GM18511 (cell line): ENCODE measurements around the gene DHRS1.

Experiments
- ATAC-seq: cut with Tn5 transposase; IDR thresholded peaks from one replicate; pipeline ENCODE4 v1.9.1; 2021; ENCODE audit warnings: mild to moderate bottlenecking, moderate library complexity; ENCODE audit not compliant: unreplicated experiment

The DHRS1 gene

GRCh38 chr14:24299255-24300191, at the start of gene DHRS1, which contains the start of gene NOP9:
TSS of gene DHRS1 (minus strand) at chr14:24299780. CDS start at chr14:24299106, 674 bp downstream.
TSS of gene NOP9 (plus strand) at chr14:24299850. CDS start at chr14:24299955, 105 bp downstream.
- peak; percentile 76 for ATAC-seq

GRCh38 chr14:24348186-24348585, 48.6 kb upstream of the DHRS1 start:
- no peak for ATAC-seq

DNA sequence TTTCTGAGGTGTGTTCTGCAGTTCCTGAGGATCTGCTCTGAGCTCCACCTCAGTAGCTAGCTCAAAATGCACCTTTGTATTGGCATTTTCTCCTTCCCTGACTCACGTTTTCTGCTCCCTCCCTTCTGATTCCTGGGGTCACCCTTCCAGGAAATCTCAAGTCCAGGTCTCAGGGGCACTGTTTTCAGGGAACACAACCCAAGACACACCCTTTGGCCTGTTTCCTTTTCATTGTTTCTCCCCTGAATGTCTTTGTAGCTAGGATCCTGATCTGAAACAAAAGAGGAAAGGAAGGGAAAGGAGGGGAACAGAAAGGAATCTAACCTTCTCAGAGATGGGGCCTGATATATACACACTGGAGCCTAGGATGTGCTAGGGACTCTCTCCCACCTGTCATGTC, 47.6 kb upstream of the DHRS1 start:
- no peak for ATAC-seq

DNA sequence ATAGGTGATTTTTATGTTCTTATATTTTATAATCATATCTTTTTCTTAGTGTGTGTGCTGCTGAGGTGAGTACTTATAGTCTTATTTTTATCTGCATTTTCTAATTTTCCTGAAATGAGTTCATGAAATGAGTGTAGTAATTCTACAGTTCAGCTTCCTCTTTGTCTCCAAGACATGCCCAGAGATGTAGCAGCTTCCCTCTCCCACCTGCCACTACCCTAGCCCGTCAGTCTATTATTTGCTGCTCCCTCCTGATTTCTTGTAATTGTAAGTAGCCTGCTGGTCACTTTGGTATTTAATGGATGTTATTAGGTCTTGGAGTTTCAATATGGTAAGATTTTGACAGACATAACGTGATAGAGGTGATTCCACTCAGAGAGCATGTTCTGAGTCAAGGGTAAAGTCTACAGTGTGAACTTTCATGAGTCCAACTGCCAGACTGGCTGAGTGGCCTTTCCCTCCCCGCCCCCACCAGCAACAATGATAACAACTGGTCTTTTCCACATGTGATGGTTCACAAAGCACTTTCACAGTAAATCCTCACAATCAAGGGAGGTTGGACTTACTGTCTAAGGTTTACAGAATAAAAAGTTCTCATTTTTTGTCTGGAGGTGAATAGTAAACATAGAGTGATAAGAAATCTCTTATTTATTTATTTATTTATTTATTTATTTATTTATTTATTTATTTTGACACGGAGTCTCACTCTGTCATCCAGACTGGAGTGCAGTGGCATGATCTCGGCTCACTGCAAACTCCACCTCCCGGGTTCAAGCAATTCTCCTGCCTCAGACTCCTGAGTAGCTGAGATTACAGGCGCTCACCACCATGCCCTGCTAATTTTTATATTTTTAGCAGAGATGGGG, 44.4 kb upstream of the DHRS1 start:
- ATAC-seq: no peak

GRCh38 chr14:24342889-24343288, 43.3 kb upstream of the DHRS1 start:
- no peak for ATAC-seq

- ATAC-seq: no peak
Measured at GRCh38 chr14:24340606-24341005, 41.0 kb upstream of the DHRS1 start.

- peak; percentile 89 for ATAC-seq
Measured at GRCh38 chr14:24339284-24340151, 39.9 kb upstream of the DHRS1 start, which contains the start of gene RIPK3. TSS of gene RIPK3 (minus strand) at chr14:24339991. CDS start at chr14:24339826, 165 bp downstream.

- ATAC-seq: no peak
Measured at GRCh38 chr14:24338843-24339242, 39.3 kb upstream of the DHRS1 start.

- ATAC-seq: no peak
Measured at GRCh38 chr14:24337824-24338175, 38.2 kb upstream of the DHRS1 start.

DNA sequence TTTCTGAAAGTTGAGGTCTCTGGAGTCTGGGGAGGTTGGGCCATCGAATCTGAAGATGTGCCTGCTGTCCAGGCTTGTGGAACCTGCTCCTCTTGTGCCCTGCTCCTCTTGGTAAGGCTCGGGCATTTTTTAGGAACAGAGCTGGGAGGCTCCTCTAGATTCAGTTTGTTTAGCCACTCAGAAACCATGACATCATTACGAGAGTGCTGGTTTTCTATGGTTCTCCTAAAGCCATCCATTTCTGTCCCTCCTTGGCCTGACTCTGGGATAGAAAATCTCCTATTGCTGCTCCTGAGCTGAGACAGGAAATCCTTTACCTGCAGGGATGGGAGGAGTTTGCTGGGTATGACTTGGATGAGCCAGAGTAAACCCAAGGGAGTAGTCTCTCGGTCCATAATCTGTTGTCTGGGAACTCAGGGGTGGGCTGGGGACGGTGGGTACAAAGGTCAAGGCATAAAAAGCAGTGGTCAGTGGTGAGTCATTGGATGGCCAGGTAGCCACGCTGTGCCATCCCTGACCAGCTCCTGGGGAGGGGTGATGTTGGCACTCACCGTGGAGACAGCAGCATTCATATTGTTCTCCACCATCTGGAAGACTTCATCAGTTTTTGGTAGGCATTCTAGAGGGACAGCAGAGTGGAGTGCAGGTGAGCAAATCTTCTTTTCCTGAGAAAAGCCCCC, 37.7 kb upstream of the DHRS1 start:
- no peak for ATAC-seq

GRCh38 chr14:24335461-24336171, 36.0 kb upstream of the DHRS1 start:
- ATAC-seq: no peak

DNA sequence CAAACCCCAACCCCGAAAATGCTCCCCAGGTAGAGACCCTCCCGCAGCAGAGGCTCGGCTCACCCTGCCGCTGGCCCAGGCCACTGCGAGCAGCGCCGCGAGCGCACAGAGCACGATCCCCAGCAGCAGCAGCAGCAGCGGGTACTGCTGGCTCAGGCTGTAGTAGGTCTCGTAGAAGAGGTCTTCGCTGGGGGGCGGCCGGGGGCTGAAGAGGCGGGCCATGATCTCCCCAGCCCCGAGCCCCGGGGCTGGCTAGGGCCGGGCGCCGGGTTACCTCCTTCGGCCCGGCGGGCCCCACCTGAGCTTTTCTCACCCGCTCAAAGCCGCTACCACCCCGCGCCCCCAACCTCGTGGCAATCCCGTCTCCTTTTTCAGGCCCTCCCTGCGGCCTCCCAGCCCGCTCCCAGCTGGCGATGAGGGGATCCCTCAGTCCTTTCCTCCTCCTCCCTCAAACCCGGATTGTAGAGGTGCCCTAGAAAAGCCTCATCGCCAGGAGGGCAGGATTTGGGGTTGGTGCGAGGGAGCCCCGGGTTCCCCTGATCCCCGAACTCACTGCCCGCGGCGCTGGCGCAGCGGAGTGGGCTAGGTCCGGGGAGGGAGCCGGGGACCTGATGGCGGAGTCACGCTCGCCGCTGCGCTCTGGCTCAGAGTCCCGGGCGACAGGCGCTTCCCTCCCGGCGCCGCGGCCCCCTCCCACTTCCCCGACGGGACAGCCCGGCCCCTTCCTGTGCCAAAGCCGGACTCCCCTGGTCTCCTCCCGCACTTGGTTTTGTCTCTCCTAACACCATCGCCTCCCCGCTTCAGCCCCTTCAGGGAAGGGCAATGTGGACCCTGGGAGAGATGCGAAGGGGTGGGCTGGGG, 35.1 kb upstream of the DHRS1 start, which contains the start of gene ADCY4:
ADCY4 (minus strand) TSS at position 641 of the 861 bp plus-strand sequence; CDS start at position 222, 419 bp downstream.
- no peak for ATAC-seq

GRCh38 chr14:24332268-24332993, 32.9 kb upstream of the DHRS1 start:
- peak; percentile 90 for ATAC-seq

- no peak for ATAC-seq
Measured at GRCh38 chr14:24331731-24332267, 32.2 kb upstream of the DHRS1 start.

DNA sequence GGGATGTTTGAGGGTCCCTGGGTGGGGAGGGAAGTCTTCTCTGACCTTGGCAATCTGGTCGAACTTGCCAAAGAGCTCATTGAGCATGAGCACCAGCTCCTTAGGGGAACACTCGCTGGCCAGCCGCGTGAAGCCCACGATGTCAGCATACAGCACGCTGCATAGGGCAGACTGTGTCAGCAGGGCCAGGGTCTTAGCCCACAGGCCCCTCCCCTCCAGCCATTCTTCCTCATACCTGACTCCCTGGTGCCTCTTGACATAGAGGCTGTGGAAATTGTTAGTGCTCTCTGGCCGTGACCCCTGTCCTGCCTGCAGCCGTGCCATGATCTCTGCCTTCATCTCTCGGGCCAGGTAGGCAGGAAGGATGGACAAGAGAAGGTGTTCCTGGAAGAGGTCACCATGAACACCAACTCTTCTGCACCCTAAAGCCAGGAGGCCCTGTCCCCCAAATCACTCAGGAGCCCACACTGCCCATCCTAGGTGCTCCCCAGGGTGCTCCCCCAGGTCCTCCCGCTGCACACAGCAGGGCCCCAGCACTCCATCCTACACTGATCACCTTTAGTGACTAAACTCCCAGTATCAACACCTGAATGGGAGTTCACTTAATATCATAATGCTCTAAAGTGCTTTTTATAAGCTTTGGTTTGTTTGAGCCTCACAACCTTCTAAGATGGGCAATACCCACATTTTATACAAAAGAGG, 31.5 kb upstream of the DHRS1 start:
- ATAC-seq: no peak

GRCh38 chr14:24329736-24330135, 30.2 kb upstream of the DHRS1 start:
- ATAC-seq: no peak
